Nephron (organoid): ENCODE measurements around the gene NUSAP1.

Experiments
- H3K27ac Mint-ChIP-seq, 3 experiments: 2 replicates each; pipeline ENCODE4 v1.8.0; 2020; ENCODE audit warnings: mixed read lengths in 3 of 3, mild to moderate bottlenecking in 2 of 3, moderate library complexity in 1 of 3
- H3K27me3 Mint-ChIP-seq: 2 replicates; pipeline ENCODE4 v1.8.0; 2021; ENCODE audit warnings: low read depth, mild to moderate bottlenecking, moderate library complexity, mixed read lengths
- H3K36me3 Mint-ChIP-seq: 2 replicates; pipeline ENCODE4 v1.8.0; 2020; ENCODE audit warnings: low read depth, mixed read lengths
- H3K4me1 Mint-ChIP-seq: 2 replicates; pipeline ENCODE4 v1.8.0; 2020; ENCODE audit warnings: mixed read lengths
- H3K4me3 Mint-ChIP-seq, 3 experiments: 2 replicates each; pipeline ENCODE4 v1.8.0; 2020; ENCODE audit warnings: mild to moderate bottlenecking in 3 of 3, mixed read lengths in 3 of 3, moderate library complexity in 2 of 3
- H3K9me3 Mint-ChIP-seq: 2 replicates; pipeline ENCODE4 v1.8.0; 2020; ENCODE audit warnings: mixed read lengths
- TF ChIP-seq, protein P1 (sequence below), 3 experiments: fragments of 200-600 bp; sonication (generic); IDR thresholded peaks; one replicate each; pipeline ENCODE4 v1.5.0; 2021; ENCODE audit warnings: antibody characterized with exemption in 3 of 3; ENCODE audit not compliant: unreplicated experiment in 3 of 3

The NUSAP1 gene

DNA sequence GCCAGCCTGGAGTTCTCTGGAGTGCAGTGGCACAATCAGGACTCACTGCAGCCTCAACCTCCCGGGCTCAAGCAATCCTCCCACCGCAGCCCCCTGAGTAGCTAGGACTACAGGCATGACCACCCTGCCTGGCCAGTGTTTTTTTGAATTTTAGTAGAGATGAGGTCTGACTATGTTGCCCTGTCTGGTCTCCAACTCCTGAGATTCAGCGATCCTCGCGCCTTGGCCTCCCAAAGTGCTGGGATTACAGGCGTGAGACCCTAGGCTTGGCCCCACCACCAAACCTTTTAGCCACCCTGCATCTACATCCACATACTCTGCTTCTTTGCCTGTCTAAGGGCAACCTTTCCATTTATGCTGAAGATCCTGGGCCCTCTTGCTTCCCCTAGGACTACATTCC is 4.4 kb downstream of the NUSAP1 start:
- Mint-ChIP-seq H3K27ac (peak overlapping the region in 2 of 3 experiments; percentile 16 to 20), H3K4me1 (peaks cover 34% of the 10 kb centered on the region), H3K27me3 (no peaks in the 10 kb centered on the region), H3K36me3 (peaks cover 30% of the 10 kb centered on the region), H3K4me3 (peak overlapping the region in 1 of 3 experiments; percentile 43), H3K9me3 (no peaks in the 10 kb centered on the region)
- TF ChIP-seq, protein P1, sequence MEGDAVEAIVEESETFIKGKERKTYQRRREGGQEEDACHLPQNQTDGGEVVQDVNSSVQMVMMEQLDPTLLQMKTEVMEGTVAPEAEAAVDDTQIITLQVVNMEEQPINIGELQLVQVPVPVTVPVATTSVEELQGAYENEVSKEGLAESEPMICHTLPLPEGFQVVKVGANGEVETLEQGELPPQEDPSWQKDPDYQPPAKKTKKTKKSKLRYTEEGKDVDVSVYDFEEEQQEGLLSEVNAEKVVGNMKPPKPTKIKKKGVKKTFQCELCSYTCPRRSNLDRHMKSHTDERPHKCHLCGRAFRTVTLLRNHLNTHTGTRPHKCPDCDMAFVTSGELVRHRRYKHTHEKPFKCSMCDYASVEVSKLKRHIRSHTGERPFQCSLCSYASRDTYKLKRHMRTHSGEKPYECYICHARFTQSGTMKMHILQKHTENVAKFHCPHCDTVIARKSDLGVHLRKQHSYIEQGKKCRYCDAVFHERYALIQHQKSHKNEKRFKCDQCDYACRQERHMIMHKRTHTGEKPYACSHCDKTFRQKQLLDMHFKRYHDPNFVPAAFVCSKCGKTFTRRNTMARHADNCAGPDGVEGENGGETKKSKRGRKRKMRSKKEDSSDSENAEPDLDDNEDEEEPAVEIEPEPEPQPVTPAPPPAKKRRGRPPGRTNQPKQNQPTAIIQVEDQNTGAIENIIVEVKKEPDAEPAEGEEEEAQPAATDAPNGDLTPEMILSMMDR (IDR thresholded peaks at IDR 0.05; ENCODE audit: unreplicated experiment in 3 of 3), result no peak

DNA sequence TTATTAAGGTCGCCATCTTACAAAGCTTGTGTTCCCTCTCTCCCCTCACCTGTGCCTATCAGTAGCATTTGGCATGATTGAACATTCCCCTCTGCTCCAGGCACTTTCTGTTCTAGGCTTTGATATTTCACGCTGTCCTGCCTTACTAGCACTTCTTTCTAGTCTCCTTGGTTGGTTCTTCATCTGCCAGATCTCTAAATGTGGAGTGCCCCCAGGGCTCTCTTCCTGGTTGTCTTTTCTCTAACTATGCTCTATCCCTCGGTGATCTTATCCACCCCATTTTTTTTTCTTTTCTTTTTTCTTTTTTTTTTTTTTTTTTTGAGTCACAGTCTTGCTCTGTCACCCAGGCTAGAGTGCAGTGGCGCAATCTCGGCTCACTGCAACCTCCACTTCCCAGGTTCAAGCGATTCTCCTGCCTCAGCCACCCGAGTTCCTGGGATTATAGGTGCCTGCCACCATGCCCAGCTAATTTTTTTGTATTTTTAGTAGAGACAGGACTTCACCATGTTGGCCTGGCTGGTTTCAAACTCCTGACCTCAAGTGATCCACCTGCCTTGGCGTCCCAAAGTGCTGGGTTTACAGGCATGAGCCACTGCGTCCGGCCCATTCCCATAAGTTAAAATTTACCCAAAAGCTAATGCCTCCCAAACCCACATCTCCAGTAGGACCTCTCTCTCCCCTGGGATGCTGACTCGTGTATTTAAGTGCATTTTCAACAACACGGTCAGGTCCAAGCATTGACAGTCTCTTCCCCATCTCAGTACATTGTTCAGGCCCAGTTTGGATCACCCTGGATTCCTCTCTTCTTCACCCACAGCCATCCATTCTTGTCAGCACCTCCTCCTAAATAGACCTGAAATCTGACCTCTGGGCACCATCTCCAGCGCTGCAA is 5.2 kb downstream of the NUSAP1 start:
- Mint-ChIP-seq H3K4me3 (peak overlapping the region in 2 of 3 experiments; percentile 7 to 43), H3K9me3 (no peaks in the 10 kb centered on the region), H3K4me1 (peaks cover 27% of the 10 kb centered on the region), H3K27ac (peak overlapping the region in 2 of 3 experiments; percentile 20 to 47), H3K36me3 (peaks cover 36% of the 10 kb centered on the region), H3K27me3 (no peaks in the 10 kb centered on the region)
- TF ChIP-seq, protein P1 (IDR thresholded peaks at IDR 0.05; ENCODE audit: unreplicated experiment in 3 of 3), result no peak

GRCh38 chr15:41340189-41340695 is 7.6 kb downstream of the NUSAP1 start:
- Mint-ChIP-seq H3K27me3 (no peaks in the 10 kb centered on the region), H3K4me3 (no peak overlapping the region), H3K4me1 (peaks cover 15% of the 10 kb centered on the region), H3K27ac (peak overlapping the region in 1 of 3 experiments; percentile 29), H3K9me3 (no peaks in the 10 kb centered on the region), H3K36me3 (peaks cover 53% of the 10 kb centered on the region)
- TF ChIP-seq, protein P1 (IDR thresholded peaks at IDR 0.05; ENCODE audit: unreplicated experiment in 3 of 3), result no peak

GRCh38 chr15:41341519-41341918 is 8.8 kb downstream of the NUSAP1 start:
- H3K27me3 Mint-ChIP-seq, result no peaks in the 10 kb centered on the region
- peak overlapping the region in 1 of 3 experiments; percentile 5 for H3K27ac Mint-ChIP-seq
- H3K4me1 Mint-ChIP-seq, result peaks cover 12% of the 10 kb centered on the region
- no peak overlapping the region for H3K4me3 Mint-ChIP-seq
- peaks cover 61% of the 10 kb centered on the region for H3K36me3 Mint-ChIP-seq
- no peaks in the 10 kb centered on the region for H3K9me3 Mint-ChIP-seq
- TF ChIP-seq, protein P1 (IDR thresholded peaks at IDR 0.05; ENCODE audit: unreplicated experiment in 3 of 3), result no peak

GRCh38 chr15:41347236-41347635 is 14.6 kb downstream of the NUSAP1 start:
- Mint-ChIP-seq H3K4me3 (no peak overlapping the region), H3K4me1 (no peaks in the 10 kb centered on the region), H3K9me3 (no peaks in the 10 kb centered on the region), H3K36me3 (peaks cover 67% of the 10 kb centered on the region), H3K27me3 (no peaks in the 10 kb centered on the region), H3K27ac (no peak overlapping the region)
- TF ChIP-seq, protein P1 (IDR thresholded peaks at IDR 0.05; ENCODE audit: unreplicated experiment in 3 of 3), result no peak
